OCI-LY7 (cell line): Measurements from ENCODE around the gene CORO2B.

Source experiments
- CTCF ChIP-seq: fragments of 200-600 bp; sonication (generic); conservative IDR thresholded peaks from 2 replicates; pipeline ENCODE4 v1.5.1; 2014; ENCODE audit warnings: mild to moderate bottlenecking, antibody characterized with exemption, low read length, moderate library complexity, mixed read lengths
- EZH2phosphoT487 ChIP-seq: fragments of 200-600 bp; sonication (generic); IDR thresholded peaks from 2 replicates; pipeline ENCODE4 v1.6.1; 2018; ENCODE audit warnings: low read depth, borderline replicate concordance, mild to moderate bottlenecking, mixed run types, antibody characterized with exemption, low read length, moderate library complexity, mixed read lengths

- TF ChIP-seq CTCF (no peak), EZH2phosphoT487 (no peak)
Observed at GRCh38 chr15:68729789-68730411, 151.1 kb downstream of the CORO2B start.
